C4-2B (cell line): ENCODE data around the gene BICRA.

ENCODE experiments used
- CTCF ChIP-seq: fragments of 450-650 bp; conservative IDR thresholded peaks from 2 replicates; pipeline ENCODE4 v1.5.1; 2017; ENCODE audit warnings: mild to moderate bottlenecking
- ZFX ChIP-seq: fragments of 450-650 bp; IDR thresholded peaks from 2 replicates; pipeline ENCODE4 v1.6.1; 2017

- TF ChIP-seq CTCF (no peak), ZFX (no peak)
Measured at GRCh38 chr19:47704024-47704423, 95.1 kb downstream of the BICRA start.
